SK-N-SH (cell line): ENCODE data around the gene RASD2. TPM values are rescaled to one million over a fixed set of nuclear protein-coding genes. Genes with fewer than 3 reads are reported as not detected.

ENCODE experiments used
- CTCF ChIA-PET: fragments of 300-600, 350-600 bp; formaldehyde crosslinking; extraction: SDS; loops from one replicate; lab custom pipeline; 2021; lab: Yijun Ruan, JAX
- POLR2A ChIA-PET: fragments of 350-600 bp; sonication (Branson Sonifier 250); formaldehyde crosslinking; extraction: SDS; loops from one replicate; lab custom pipeline; 2020; ENCODE audit warnings: antibody characterized with exemption, inconsistent platforms; lab: Yijun Ruan, JAX
- DNase-seq: peaks from one replicate; pipeline ENCODE4 v3.0.0; 2012
- H2AFZ ChIP-seq: fragments of 200-600 bp; sonication (generic); 2 replicates; pipeline ENCODE4 v1.8.1; 2016; ENCODE audit warnings: antibody characterized with exemption, mild to moderate bottlenecking, low read depth
- H3F3A ChIP-seq: fragments of 200-600 bp; sonication (generic); replicated peaks from 2 replicates; pipeline ENCODE3; 2016; ENCODE audit warnings: antibody characterized with exemption, mild to moderate bottlenecking; ENCODE audit not compliant: insufficient read depth
- H3K27ac ChIP-seq, 2 experiments: fragments of 200-500 bp in 1 of 2; fragments of 200-600 bp in 1 of 2; sonication (Bioruptor generic) in 1 of 2; sonication (generic), shearing (Covaris generic) in 1 of 2; 2 replicates each; pipeline versions ENCODE4 v1.5.1 to v1.6.1; 2014 to 2016; ENCODE audit warnings: low read depth in 2 of 2, inconsistent platforms in 1 of 2, low read length in 1 of 2, mild to moderate bottlenecking in 1 of 2, mixed read lengths in 1 of 2
- H3K27me3 ChIP-seq: fragments of 200-600 bp; sonication (generic), shearing (Covaris generic); 2 replicates; pipeline ENCODE4 v1.6.1; 2016; ENCODE audit warnings: mixed run types; ENCODE audit not compliant: insufficient read depth
- H3K36me3 ChIP-seq, 2 experiments: fragments of 200-500 bp in 1 of 2; fragments of 200-600 bp in 1 of 2; sonication (Bioruptor generic) in 1 of 2; sonication (generic) in 1 of 2; replicated peaks in 1 of 2; 2 replicates each; pipeline versions ENCODE3 to v1.5.1; 2014 to 2016; ENCODE audit warnings: low read length in 1 of 2, mild to moderate bottlenecking in 1 of 2; ENCODE audit not compliant: insufficient read depth in 2 of 2, control insufficient read depth in 1 of 2
- H3K4me1 ChIP-seq, 2 experiments: fragments of 200-500 bp in 1 of 2; fragments of 200-600 bp in 1 of 2; sonication (Bioruptor generic) in 1 of 2; sonication (generic), shearing (Covaris generic) in 1 of 2; 2 replicates each; pipeline versions ENCODE4 v1.5.1 to v1.6.1; 2014 to 2016; ENCODE audit warnings: low read depth in 1 of 2, low read length in 1 of 2, mixed run types in 1 of 2; ENCODE audit not compliant: insufficient read depth in 2 of 2, control insufficient read depth in 1 of 2
- H3K4me2 ChIP-seq: fragments of 200-600 bp; sonication (generic), shearing (Covaris generic); 2 replicates; pipeline ENCODE4 v1.6.1; 2017; ENCODE audit warnings: mixed run types
- H3K4me3 ChIP-seq, 2 experiments: fragments of 200-500 bp in 1 of 2; fragments of 200-600 bp in 1 of 2; sonication (Bioruptor generic) in 1 of 2; sonication (generic), shearing (Covaris generic) in 1 of 2; 2 replicates each; pipeline versions ENCODE4 v1.5.1 to v1.8.1; 2014 to 2016; ENCODE audit warnings: low read depth in 2 of 2, inconsistent platforms in 1 of 2, low read length in 1 of 2, mild to moderate bottlenecking in 1 of 2, mixed read lengths in 1 of 2, moderate library complexity in 1 of 2
- H3K79me2 ChIP-seq: fragments of 200-600 bp; sonication (generic); 2 replicates; pipeline ENCODE4 v1.8.1; 2017; ENCODE audit warnings: mild to moderate bottlenecking; ENCODE audit not compliant: insufficient read depth
- H3K9ac ChIP-seq: fragments of 200-600 bp; sonication (generic); 2 replicates; pipeline ENCODE4 v1.6.1; 2017; ENCODE audit warnings: mixed run types
- H3K9me2 ChIP-seq: fragments of 200-600 bp; sonication (generic); 2 replicates; pipeline ENCODE4 v1.6.1; 2017; ENCODE audit warnings: mixed run types
- H3K9me3 ChIP-seq: fragments of 200-600 bp; sonication (generic); 2 replicates; pipeline ENCODE4 v1.6.1; 2017; ENCODE audit warnings: mixed run types, mild to moderate bottlenecking, moderate library complexity
- H4K20me1 ChIP-seq: fragments of 200-600 bp; sonication (generic); 2 replicates; pipeline ENCODE4 v1.6.1; 2017; ENCODE audit warnings: mild to moderate bottlenecking, mixed run types; ENCODE audit not compliant: insufficient read depth
- CTCF ChIP-seq: fragments of 200-600 bp; sonication (generic); IDR thresholded peaks from 2 replicates; pipeline ENCODE4 v1.6.1; 2017; ENCODE audit warnings: antibody characterized with exemption, mild to moderate bottlenecking, moderate library complexity
- ELF1 ChIP-seq: IDR thresholded peaks from 2 replicates; pipeline ENCODE4 v1.4.0; 2012
- EP300 ChIP-seq, 2 experiments: IDR thresholded peaks; 2 replicates each; pipeline versions ENCODE4 v1.4.0 to v1.6.1; 2012; ENCODE audit warnings: borderline replicate concordance in 1 of 2, low read depth in 1 of 2, low read length in 1 of 2
- EZH2phosphoT487 ChIP-seq: fragments of 200-600 bp; sonication (generic); IDR thresholded peaks from 2 replicates; pipeline ENCODE4 v1.6.1; 2017; ENCODE audit warnings: low read depth, mixed run types, mild to moderate bottlenecking, antibody characterized with exemption, moderate library complexity, borderline replicate concordance
- FOXJ3 ChIP-seq: sonication (generic); formaldehyde crosslinking; IDR thresholded peaks from 2 replicates; pipeline ENCODE4 v1.5.1; 2020; ENCODE audit warnings: mild to moderate bottlenecking, missing genetic modification reagents
- GABPA ChIP-seq: IDR thresholded peaks from 2 replicates; pipeline ENCODE4 v1.4.0; 2012; ENCODE audit warnings: low read depth, mild to moderate bottlenecking
- GATA2 ChIP-seq: sonication (generic); formaldehyde crosslinking; IDR thresholded peaks from 2 replicates; pipeline ENCODE4 v1.5.0; 2020; ENCODE audit warnings: mild to moderate bottlenecking, missing genetic modification reagents
- IRF3 ChIP-seq: fragments of 150-350 bp; IDR thresholded peaks from 2 replicates; pipeline ENCODE4 v1.6.1; 2016; ENCODE audit warnings: mild to moderate bottlenecking, low read depth, low read length
- JUND ChIP-seq: IDR thresholded peaks from 2 replicates; pipeline ENCODE4 v1.4.0; 2012
- MAX ChIP-seq: IDR thresholded peaks from 2 replicates; pipeline ENCODE4 v1.4.0; 2012; ENCODE audit warnings: low read depth
- MXI1 ChIP-seq: IDR thresholded peaks from 2 replicates; pipeline ENCODE4 v1.6.1; 2012; ENCODE audit warnings: mild to moderate bottlenecking, low read depth, low read length, improper control_type of control experiment
- NFIC ChIP-seq: IDR thresholded peaks from 2 replicates; pipeline ENCODE4 v1.4.0; 2012; ENCODE audit warnings: borderline replicate concordance
- PBX3 ChIP-seq: IDR thresholded peaks from 2 replicates; pipeline ENCODE4; 2012
- RCOR1 ChIP-seq: fragments of 150-350 bp; IDR thresholded peaks from 2 replicates; pipeline ENCODE4 v1.6.1; 2017; ENCODE audit warnings: antibody characterized with exemption, low read length
- USF2 ChIP-seq: fragments of 150-350 bp; IDR thresholded peaks from 2 replicates; pipeline ENCODE4 v1.6.1; 2017; ENCODE audit warnings: antibody characterized with exemption, low read length, low read depth, borderline replicate concordance
- ZBTB33 ChIP-seq: IDR thresholded peaks from 2 replicates; pipeline ENCODE4 v1.4.0; 2012; ENCODE audit warnings: low read depth, borderline replicate concordance
- WGBS: methylation state at CpG from one replicate; pipeline ENCODE4 v1.1.6; 2017; ENCODE audit warnings: low lambda C conversion rate; 5-methylcytosine and 5-hydroxymethylcytosine counted together
- polyA plus RNA-seq, 3 experiments: library from polyadenylated mRNA; depleted of rRNA; stranded (reverse); fragments of >200 nt; gene quantifications; 2 replicates each; pipeline ENCODE4 v1.2.3, GENCODE V29; 2012

The RASD2 gene
- polyA plus RNA-seq, 1 of the 3 experiments (the other 2 are of a cell fraction), result 0.30 TPM

- CTCF ChIA-PET, result interaction anchor here (0.8 to 1.9 kb wide), 6 partner anchors 11 to 92 kb away, joined by 3 to 6 read pairs (median 4); no protein-coding TSS in a partner anchor
- Histone ChIP-seq H3F3A (no peaks in the 10 kb centered on the region), H3K9me3 (no peaks in the 10 kb centered on the region), H3K9me2 (no peaks in the 10 kb centered on the region), H3K79me2 (no peaks in the 10 kb centered on the region), H4K20me1 (no peaks in the 10 kb centered on the region), H3K27me3 (no peaks in the 10 kb centered on the region; the same call in 1 of the 2 replicates), H2AFZ (no peak overlapping the region), H3K27ac (no peak overlapping the region), H3K4me2 (no peak overlapping the region), H3K4me1 (peaks cover 0 to 26% of the 10 kb centered on the region in 2 experiments; a peak in 1 of 4 replicates), H3K9ac (no peak overlapping the region), H3K4me3 (no peak overlapping the region), H3K36me3 (no peaks in the 10 kb centered on the region)
- DNase-seq, result no peak
- no peak for TF ChIP-seq PBX3
- no peak for TF ChIP-seq MXI1
- TF ChIP-seq MAX, result no peak
- TF ChIP-seq GATA2 (CRISPR knock-in tag), result no peak
- TF ChIP-seq ZBTB33, result no peak
- no peak for TF ChIP-seq CTCF
- no peak for TF ChIP-seq NFIC
- no peak for TF ChIP-seq GABPA
- TF ChIP-seq EZH2phosphoT487, result no peak
- TF ChIP-seq IRF3, result no peak
- TF ChIP-seq FOXJ3 (CRISPR knock-in tag), result no peak
- no peak for TF ChIP-seq USF2
- no peak for TF ChIP-seq ELF1
- no peak for TF ChIP-seq JUND
- TF ChIP-seq EP300 (IDR thresholded peaks at IDR 0.05; ENCODE audit: borderline replicate concordance in 1 of 2, low read depth in 1 of 2, low read length in 1 of 2), result no peak
- TF ChIP-seq RCOR1, result no peak
- POLR2A ChIA-PET, result no interaction called here
- WGBS, result 74% methylated on average over 16 of the region's 16 CpGs
Measured at GRCh38 chr22:35521358-35522224, 19.0 kb upstream of the RASD2 start.
